AG04450 (cell line): ENCODE measurements around the gene NTF3. TPM values are rescaled to one million over a fixed set of nuclear protein-coding genes. Genes with fewer than 3 reads are reported as not detected.

Source experiments
- CTCF ChIA-PET: fragments of 300-600, 350-600 bp; formaldehyde crosslinking; extraction: SDS; loops from one replicate; lab custom pipeline; 2022; ENCODE audit warnings: antibody characterized with exemption, inconsistent platforms; lab: Charles Lee
- POLR2A ChIA-PET: fragments of 350-600 bp; formaldehyde crosslinking; extraction: SDS; loops from one replicate; lab custom pipeline; 2021; ENCODE audit warnings: antibody characterized with exemption, inconsistent platforms; lab: Yijun Ruan, JAX
- DNase-seq: peaks from one replicate; pipeline ENCODE4 v3.0.0-alpha.2; 2011; ENCODE audit warnings: low read depth, low spot score
- H3K27ac ChIP-seq: one replicate; pipeline ENCODE4 v1.5.1; 2012; ENCODE audit warnings: low read depth, low read length, control low read depth
- H3K27me3 ChIP-seq: one replicate; pipeline ENCODE4 v1.6.0; 2012; ENCODE audit warnings: low read length; ENCODE audit not compliant: control insufficient read depth, insufficient read depth
- H3K4me3 ChIP-seq: 2 replicates; pipeline ENCODE4 v1.5.1; 2011; ENCODE audit warnings: mild to moderate bottlenecking, low read depth, low read length, control low read depth
- H3K9me3 ChIP-seq: 2 replicates; pipeline ENCODE4 v1.5.1; 2012; ENCODE audit warnings: low read length; ENCODE audit not compliant: control insufficient read depth, insufficient read depth
- polyA minus RNA-seq: library from RNA; depleted of rRNA, polyadenylated mRNA; stranded (reverse); fragments of >200 nt; gene quantifications from 2 replicates; pipeline ENCODE4 v1.2.3, GENCODE V29; 2011; rRNA and poly(A)+ RNA removed
- polyA plus RNA-seq: library from polyadenylated mRNA; depleted of rRNA; stranded (reverse); fragments of >200 nt; gene quantifications from 2 replicates; pipeline ENCODE4 v1.2.3, GENCODE V29; 2011; rRNA removed
- TF ChIP-seq, protein P1 (sequence below): IDR thresholded peaks from 2 replicates; pipeline ENCODE4 v1.5.1; 2011; ENCODE audit warnings: low read depth, low read length, control low read depth, inconsistent platforms

NTF3 gene
- 28.7 and 31.5 TPM in 2 replicates for polyA plus RNA-seq
- polyA minus RNA-seq, result 38.4 and 53.4 TPM in 2 replicates

DNA sequence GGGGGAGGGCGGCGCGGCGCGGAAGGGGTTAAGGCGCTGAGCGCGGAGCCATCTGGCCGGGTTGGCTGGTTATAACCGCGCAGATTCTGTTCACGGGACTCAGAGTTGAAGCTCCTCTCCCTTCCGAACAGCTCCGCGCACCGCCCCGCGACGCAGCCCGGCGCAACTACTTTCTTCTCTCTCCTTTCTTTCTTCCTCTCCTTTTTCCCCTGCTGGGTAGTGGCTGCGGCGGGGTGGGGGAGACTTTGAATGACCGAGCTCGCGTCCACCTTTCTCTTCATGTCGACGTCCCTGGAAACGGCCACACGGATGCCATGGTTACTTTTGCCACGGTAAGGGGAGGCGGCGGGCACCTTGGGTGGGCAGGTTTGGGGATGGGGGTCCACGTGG, at the start of gene NTF3:
Gene NTF3 (plus strand): TSS at position 98 of the 390 bp plus-strand sequence. CDS start 217 bp downstream, at position 315.
- ChIA-PET CTCF (interaction anchor here (0.7 to 6.6 kb wide), 5 partner anchors 79 to 330 kb away, joined by 3 to 133 read pairs (median 5); no protein-coding TSS in a partner anchor), POLR2A (interaction anchor here (0.6 to 4.7 kb wide), 15 partner anchors 10 to 578 kb away, joined by 3 to 21 read pairs (median 5); no protein-coding TSS in a partner anchor)
- DNase-seq, result peak; percentile 39
- TF ChIP-seq, protein P1, sequence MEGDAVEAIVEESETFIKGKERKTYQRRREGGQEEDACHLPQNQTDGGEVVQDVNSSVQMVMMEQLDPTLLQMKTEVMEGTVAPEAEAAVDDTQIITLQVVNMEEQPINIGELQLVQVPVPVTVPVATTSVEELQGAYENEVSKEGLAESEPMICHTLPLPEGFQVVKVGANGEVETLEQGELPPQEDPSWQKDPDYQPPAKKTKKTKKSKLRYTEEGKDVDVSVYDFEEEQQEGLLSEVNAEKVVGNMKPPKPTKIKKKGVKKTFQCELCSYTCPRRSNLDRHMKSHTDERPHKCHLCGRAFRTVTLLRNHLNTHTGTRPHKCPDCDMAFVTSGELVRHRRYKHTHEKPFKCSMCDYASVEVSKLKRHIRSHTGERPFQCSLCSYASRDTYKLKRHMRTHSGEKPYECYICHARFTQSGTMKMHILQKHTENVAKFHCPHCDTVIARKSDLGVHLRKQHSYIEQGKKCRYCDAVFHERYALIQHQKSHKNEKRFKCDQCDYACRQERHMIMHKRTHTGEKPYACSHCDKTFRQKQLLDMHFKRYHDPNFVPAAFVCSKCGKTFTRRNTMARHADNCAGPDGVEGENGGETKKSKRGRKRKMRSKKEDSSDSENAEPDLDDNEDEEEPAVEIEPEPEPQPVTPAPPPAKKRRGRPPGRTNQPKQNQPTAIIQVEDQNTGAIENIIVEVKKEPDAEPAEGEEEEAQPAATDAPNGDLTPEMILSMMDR, result no peak
- Histone ChIP-seq H3K27me3 (peaks cover 6% of the 10 kb centered on the region), H3K27ac (peak within 1 kb of the TSS; percentile 68), H3K9me3 (no peaks in the 10 kb centered on the region; the same call in 1 of the 2 replicates), H3K4me3 (peak within 1 kb of the TSS; percentile 94)

DNA sequence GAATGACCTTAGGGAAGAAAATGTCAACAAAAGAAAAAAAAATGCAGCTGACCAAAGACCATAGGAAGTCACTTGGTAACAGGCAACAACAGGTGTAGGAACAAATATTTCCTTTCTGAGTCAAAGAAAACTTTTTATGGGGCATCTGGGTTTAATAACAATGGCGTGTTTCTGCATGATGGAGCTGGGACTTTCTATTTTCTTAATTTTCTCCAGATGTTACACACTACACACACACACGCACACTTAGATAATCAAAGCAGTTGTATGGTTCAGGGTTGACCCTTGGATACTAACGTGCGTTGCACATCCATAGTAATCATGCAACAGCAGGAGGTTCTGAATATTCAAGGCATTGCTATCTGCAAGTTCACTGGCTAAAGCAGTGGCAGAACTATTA, 47.9 kb upstream of the NTF3 start:
- H3K4me3 ChIP-seq, result no peak overlapping the region

DNA sequence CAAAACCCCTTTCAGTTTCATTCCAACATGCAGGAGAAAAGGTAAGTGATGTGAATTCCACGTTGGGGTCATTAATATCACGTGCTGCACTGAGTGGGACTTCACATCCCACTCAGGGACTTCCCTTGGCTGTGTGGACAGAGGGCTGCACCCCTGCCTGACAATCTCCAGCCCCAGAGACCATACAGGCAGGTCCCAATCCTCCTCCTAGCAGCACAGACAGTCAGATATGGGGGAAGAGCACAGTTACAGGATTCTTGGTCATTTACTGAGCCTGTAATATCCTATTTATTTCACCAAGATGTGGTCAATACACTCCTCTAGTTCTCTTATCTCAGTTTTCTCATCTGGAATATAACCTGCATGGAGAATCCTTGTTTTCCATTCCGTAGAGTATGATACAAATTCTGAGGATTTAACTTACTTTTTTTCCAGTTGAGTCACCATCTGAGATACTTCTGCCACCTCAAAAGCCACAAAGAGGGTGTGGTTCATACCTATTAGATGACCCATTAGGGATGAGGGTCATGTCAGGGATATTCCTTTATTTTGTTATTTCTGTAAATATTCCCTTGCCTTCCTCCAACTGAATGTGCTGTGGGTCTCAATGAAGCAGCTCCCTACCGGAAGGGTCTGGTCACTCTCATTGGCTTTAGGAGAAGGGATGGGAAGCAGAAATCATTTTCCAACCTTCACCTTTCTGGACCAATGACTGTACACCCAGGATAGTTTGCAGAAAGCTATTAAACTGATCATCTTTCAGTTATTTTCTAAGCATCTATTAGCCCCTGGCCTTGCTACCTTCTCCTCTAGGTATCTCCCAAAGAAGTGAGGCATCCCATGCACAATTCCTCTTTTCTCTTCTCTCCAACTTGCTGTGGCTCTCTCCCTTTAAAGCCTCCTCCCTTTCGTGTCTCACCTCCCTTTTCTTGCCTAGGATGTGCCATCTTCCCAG, 43.0 kb upstream of the NTF3 start:
- TF ChIP-seq, protein P1, result no peak
- no peaks in the 10 kb centered on the region for H3K9me3 ChIP-seq
- no peak for DNase-seq
- no peak overlapping the region for H3K4me3 ChIP-seq
- no peak overlapping the region for H3K27ac ChIP-seq
- ChIA-PET POLR2A (no interaction called here), CTCF (no interaction called here)
- no peaks in the 10 kb centered on the region for H3K27me3 ChIP-seq

More for the DNA sequence above, 47.9 kb upstream of the NTF3 start:
- DNase-seq, result no peak
- ChIA-PET POLR2A (no interaction called here), CTCF (no interaction called here)
- Histone ChIP-seq H3K27me3 (no peaks in the 10 kb centered on the region), H3K27ac (no peak overlapping the region), H3K9me3 (no peaks in the 10 kb centered on the region)
- TF ChIP-seq, protein P1, result no peak

DNA sequence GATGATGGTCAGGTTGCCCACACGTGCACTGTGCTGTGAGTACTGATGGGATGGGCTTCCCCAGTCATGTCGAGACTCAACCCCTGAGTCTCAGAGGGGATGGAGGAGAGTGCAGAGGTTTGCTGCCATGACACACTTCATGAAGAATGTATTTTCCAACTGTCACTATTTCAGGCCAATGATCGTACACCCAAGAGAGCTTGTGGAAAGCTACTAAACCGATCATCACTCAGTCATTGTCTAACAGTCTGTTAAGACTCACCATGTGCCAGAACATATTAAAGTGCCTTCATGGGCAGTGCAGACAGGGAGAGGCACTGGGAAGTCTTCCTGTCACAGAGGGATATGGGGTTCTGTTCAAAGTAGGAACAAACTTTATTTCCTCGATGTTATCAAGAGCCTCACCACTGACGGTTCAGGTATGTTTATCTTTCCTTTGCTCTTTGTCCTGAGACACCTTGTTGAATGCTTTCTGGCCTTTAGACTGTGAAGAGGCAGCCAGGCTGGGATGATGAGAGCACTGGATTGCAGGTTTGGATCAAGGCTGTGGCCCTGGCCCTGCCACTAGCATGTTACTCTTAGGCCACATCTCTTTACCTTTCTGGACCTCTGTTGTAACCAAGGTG, 41.6 kb upstream of the NTF3 start:
- Histone ChIP-seq H3K9me3 (no peaks in the 10 kb centered on the region), H3K27me3 (no peaks in the 10 kb centered on the region), H3K4me3 (no peak overlapping the region), H3K27ac (no peak overlapping the region)
- TF ChIP-seq, protein P1, result no peak
- CTCF ChIA-PET, result no interaction called here
- DNase-seq, result no peak
- POLR2A ChIA-PET, result no interaction called here
